Panc1 (cell line): ENCODE results near the gene MYT1. TPM values are rescaled to one million over a fixed set of nuclear protein-coding genes. Genes with fewer than 3 reads are reported as not detected.

ENCODE experiments used
- ATAC-seq: fragments of 200-7000 bp; cut with Tn5 transposase; 2 replicates; pipeline ENCODE4 v1.9.1; 2020; ENCODE audit warnings: mild to moderate bottlenecking, moderate library complexity
- BruUV-seq: library from RNA; stranded (reverse); fragments of 400-500 nt; replicated peaks from 2 replicates; lab custom pipeline; 2021; lab: Mats Ljungman, UMichigan
- CTCF ChIA-PET: fragments of 300-600 bp; sonication (Branson Sonifier 250); formaldehyde crosslinking; loops from one replicate; lab custom pipeline; 2022; ENCODE audit warnings: antibody characterized with exemption; lab: Charles Lee
- POLR2A ChIA-PET: fragments of 300-600 bp; sonication (Branson Sonifier 250); formaldehyde crosslinking; loops from one replicate; lab custom pipeline; 2022; ENCODE audit warnings: antibody characterized with exemption; lab: Charles Lee
- DNase-seq: peaks from one replicate; pipeline ENCODE4 v3.0.0-alpha.2; 2010; ENCODE audit warnings: low read depth, low spot score
- H3K27ac ChIP-seq: 2 replicates; pipeline ENCODE4 v1.5.1; 2011; ENCODE audit warnings: mild to moderate bottlenecking, low read length, inconsistent platforms
- H3K27me3 ChIP-seq: fragments of 200-500 bp; sonication (Bioruptor generic); 2 replicates; pipeline ENCODE4 v1.6.0; 2014; ENCODE audit warnings: low read length, inconsistent platforms; ENCODE audit not compliant: control insufficient read depth, insufficient read depth
- H3K36me3 ChIP-seq: fragments of 200-500 bp; sonication (Bioruptor generic); 2 replicates; pipeline ENCODE4 v1.5.1; 2014; ENCODE audit warnings: inconsistent platforms, mild to moderate bottlenecking, low read length, moderate library complexity; ENCODE audit not compliant: control insufficient read depth, insufficient read depth
- H3K4me1 ChIP-seq: 2 replicates; pipeline ENCODE4 v1.5.1; 2011; ENCODE audit warnings: inconsistent platforms, mild to moderate bottlenecking, low read length, moderate library complexity; ENCODE audit not compliant: control insufficient read depth, insufficient read depth
- H3K4me3 ChIP-seq, 2 experiments: 2 replicates each; pipeline ENCODE4 v1.5.1; 2011 to 2012; ENCODE audit warnings: low read depth in 2 of 2, low read length in 2 of 2, mild to moderate bottlenecking in 2 of 2, inconsistent platforms in 1 of 2, moderate library complexity in 1 of 2
- H3K9me3 ChIP-seq: fragments of 200-500 bp; sonication (Bioruptor generic); 2 replicates; pipeline ENCODE4 v1.5.1; 2014; ENCODE audit warnings: low read depth, mild to moderate bottlenecking, inconsistent platforms, low read length, moderate library complexity; ENCODE audit not compliant: control insufficient read depth, insufficient read depth
- CTCF ChIP-seq: fragments of 450-650 bp; IDR thresholded peaks from 2 replicates; pipeline ENCODE4 v1.5.1; 2017; ENCODE audit warnings: mild to moderate bottlenecking
- POLR2AphosphoS5 ChIP-seq: IDR thresholded peaks from 2 replicates; pipeline ENCODE4 v1.6.1; 2012; ENCODE audit warnings: mild to moderate bottlenecking, low read depth, low read length, moderate library complexity
- SIN3A ChIP-seq: IDR thresholded peaks from 2 replicates; pipeline ENCODE4 v1.6.1; 2012; ENCODE audit warnings: low read depth, mild to moderate bottlenecking, low read length, moderate library complexity, borderline replicate concordance; ENCODE audit not compliant: insufficient read depth
- TCF7L2 ChIP-seq: IDR thresholded peaks from 2 replicates; pipeline ENCODE4 v1.6.1; 2011; ENCODE audit warnings: mild to moderate bottlenecking, low read depth, low read length, inconsistent platforms
- in situ Hi-C: cut with HindIII; loops from 2 replicates; pipeline ENCODE4 v1.10.0; 2016; ENCODE audit warnings: low sequenced_read_pairs, low pct_unique_long_range_greater_than_20kb
- intact Hi-C: fragments of 100-400 bp; cut with micrococcal nuclease; formaldehyde crosslinking; loops from one replicate; pipeline ENCODE4 v1.10.0; 2022; ENCODE audit not compliant: unreplicated experiment
- total RNA-seq: library from RNA; stranded (reverse); gene quantifications from one replicate; pipeline ENCODE4 v1.2.1, GENCODE V29; 2021; ENCODE audit not compliant: unreplicated experiment
- TF ChIP-seq, protein P1 (sequence below), 2 experiments: IDR thresholded peaks; 2 replicates each; pipeline ENCODE4 v1.6.1; 2011 to 2012; ENCODE audit warnings: low read depth in 2 of 2, control low read depth in 1 of 2, low read length in 1 of 2, mild to moderate bottlenecking in 1 of 2, moderate library complexity in 1 of 2; ENCODE audit not compliant: insufficient read depth in 1 of 2

The MYT1 gene
- total RNA-seq, 1 experiment from 2014 or later: 0.41 TPM

- CTCF ChIA-PET: no interaction called here
- in situ Hi-C loops (no loop called here), intact Hi-C loops (no loop called here)
- no peak for DNase-seq
- Histone ChIP-seq H3K27ac (no peak overlapping the region), H3K4me1 (no peaks in the 10 kb centered on the region), H3K9me3 (no peaks in the 10 kb centered on the region), H3K4me3 (no peak overlapping the region), H3K36me3 (no peaks in the 10 kb centered on the region), H3K27me3 (no peaks in the 10 kb centered on the region)
- no TSS peak for BruUV-seq
- TF ChIP-seq POLR2AphosphoS5: no peak
- TF ChIP-seq TCF7L2: no peak
- no peak for TF ChIP-seq SIN3A
- TF ChIP-seq CTCF: no peak
- POLR2A ChIA-PET: interaction anchor here (0.6 kb wide), 1 partner anchor 107 kb away, joined by 3 read pairs; no protein-coding TSS in a partner anchor
- no peak for ATAC-seq
Measured at GRCh38 chr20:64140956-64141355, 23.3 kb upstream of the MYT1 start.

- ATAC-seq (no peak), DNase-seq (no peak)
- no TSS peak for BruUV-seq
- CTCF ChIA-PET: no interaction called here
- intact Hi-C loops: no loop called here
- in situ Hi-C loops: no loop called here
- no peaks in the 10 kb centered on the region for H3K9me3 ChIP-seq
- H3K4me3 ChIP-seq: no peak overlapping the region
- TF ChIP-seq, protein P1, sequence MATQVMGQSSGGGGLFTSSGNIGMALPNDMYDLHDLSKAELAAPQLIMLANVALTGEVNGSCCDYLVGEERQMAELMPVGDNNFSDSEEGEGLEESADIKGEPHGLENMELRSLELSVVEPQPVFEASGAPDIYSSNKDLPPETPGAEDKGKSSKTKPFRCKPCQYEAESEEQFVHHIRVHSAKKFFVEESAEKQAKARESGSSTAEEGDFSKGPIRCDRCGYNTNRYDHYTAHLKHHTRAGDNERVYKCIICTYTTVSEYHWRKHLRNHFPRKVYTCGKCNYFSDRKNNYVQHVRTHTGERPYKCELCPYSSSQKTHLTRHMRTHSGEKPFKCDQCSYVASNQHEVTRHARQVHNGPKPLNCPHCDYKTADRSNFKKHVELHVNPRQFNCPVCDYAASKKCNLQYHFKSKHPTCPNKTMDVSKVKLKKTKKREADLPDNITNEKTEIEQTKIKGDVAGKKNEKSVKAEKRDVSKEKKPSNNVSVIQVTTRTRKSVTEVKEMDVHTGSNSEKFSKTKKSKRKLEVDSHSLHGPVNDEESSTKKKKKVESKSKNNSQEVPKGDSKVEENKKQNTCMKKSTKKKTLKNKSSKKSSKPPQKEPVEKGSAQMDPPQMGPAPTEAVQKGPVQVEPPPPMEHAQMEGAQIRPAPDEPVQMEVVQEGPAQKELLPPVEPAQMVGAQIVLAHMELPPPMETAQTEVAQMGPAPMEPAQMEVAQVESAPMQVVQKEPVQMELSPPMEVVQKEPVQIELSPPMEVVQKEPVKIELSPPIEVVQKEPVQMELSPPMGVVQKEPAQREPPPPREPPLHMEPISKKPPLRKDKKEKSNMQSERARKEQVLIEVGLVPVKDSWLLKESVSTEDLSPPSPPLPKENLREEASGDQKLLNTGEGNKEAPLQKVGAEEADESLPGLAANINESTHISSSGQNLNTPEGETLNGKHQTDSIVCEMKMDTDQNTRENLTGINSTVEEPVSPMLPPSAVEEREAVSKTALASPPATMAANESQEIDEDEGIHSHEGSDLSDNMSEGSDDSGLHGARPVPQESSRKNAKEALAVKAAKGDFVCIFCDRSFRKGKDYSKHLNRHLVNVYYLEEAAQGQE (IDR thresholded peaks at IDR 0.05; ENCODE audit: insufficient read depth in 1 of 2, low read depth in 2 of 2, low read length in 1 of 2): no peak
- no peak for TF ChIP-seq SIN3A
- no peak for TF ChIP-seq CTCF
- no peak for TF ChIP-seq POLR2AphosphoS5
- TF ChIP-seq TCF7L2: no peak
- no peaks in the 10 kb centered on the region for H3K4me1 ChIP-seq
- POLR2A ChIA-PET: no interaction called here
- H3K27ac ChIP-seq: no peak overlapping the region
- no peaks in the 10 kb centered on the region for H3K36me3 ChIP-seq
- no peaks in the 10 kb centered on the region for H3K27me3 ChIP-seq
Measured at GRCh38 chr20:64142590-64142989, 21.7 kb upstream of the MYT1 start.
